ENCODE data around the gene PLAGL2. TPM values are rescaled to one million over a fixed set of nuclear protein-coding genes. Genes with fewer than 3 reads are reported as not detected.

PLAGL2 gene
- polyA plus RNA-seq, 1 donor from 2014 or later, result 2.7 TPM

DNA sequence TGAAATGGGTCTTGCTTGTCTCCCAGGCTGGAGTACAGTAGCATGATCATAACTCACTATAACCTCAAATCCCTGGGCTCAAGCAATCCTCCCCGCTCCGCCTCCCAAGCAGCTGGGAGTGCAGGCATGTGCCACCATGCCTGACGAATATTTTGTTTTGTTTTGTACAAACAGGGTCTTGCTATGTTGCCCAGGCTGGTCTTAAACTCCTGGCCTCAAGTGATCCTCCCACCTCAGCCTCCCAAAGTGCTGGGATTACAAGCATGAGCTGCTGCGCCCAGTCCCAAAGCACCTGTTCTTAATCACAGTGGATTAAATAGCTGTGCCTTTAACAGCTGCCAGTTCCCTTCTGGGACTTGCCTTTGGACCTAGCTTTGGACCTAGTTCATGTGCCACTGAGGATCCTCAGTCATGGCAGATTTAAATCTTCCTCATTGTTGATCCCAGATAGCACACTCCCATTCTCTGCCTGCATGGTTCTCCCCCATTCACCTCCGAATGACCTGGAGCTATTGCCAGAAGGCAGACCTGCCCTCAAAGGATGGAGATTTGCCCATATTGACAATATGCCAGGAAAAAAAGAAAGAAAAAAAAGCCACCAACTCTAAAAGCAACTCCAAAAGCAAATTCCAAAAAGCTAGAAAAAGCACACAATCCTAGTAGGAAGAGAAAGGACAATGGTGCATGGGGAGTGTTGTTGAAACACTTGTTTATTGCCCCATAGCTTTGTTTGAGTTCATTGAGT, 10.8 kb upstream of the PLAGL2 start:
- peaks cover 3% of the 10 kb centered on the region for H3K79me2 ChIP-seq (replicated peaks; ENCODE audit: insufficient read depth, low read length)
- H3K9me3 ChIP-seq (ENCODE audit: low read length), result no peaks in the 10 kb centered on the region
- no peak overlapping the region for H2AFZ ChIP-seq (ENCODE audit: low read depth, low read length)
- no peak overlapping the region for H3K4me2 ChIP-seq (ENCODE audit: low read length)
- no peaks in the 10 kb centered on the region for H3K9me2 ChIP-seq (ENCODE audit: insufficient read depth, low read length)
- no peak overlapping the region for H3K9ac ChIP-seq (ENCODE audit: low read length)
- peaks cover 13% of the 10 kb centered on the region for H3K36me3 ChIP-seq (ENCODE audit: insufficient read depth, low read length)
- no peaks in the 10 kb centered on the region for H3K27me3 ChIP-seq (ENCODE audit: insufficient read depth, low read depth, low read length)
- TF ChIP-seq EP300 (conservative IDR thresholded peaks at IDR 0.05; ENCODE audit: poor library complexity, severe bottlenecking), result no peak
- no peak for TF ChIP-seq RAD21 (conservative IDR thresholded peaks at IDR 0.05)
- no peak for TF ChIP-seq SMC3 (conservative IDR thresholded peaks at IDR 0.05; ENCODE audit: poor library complexity)
- TF ChIP-seq, protein P1, sequence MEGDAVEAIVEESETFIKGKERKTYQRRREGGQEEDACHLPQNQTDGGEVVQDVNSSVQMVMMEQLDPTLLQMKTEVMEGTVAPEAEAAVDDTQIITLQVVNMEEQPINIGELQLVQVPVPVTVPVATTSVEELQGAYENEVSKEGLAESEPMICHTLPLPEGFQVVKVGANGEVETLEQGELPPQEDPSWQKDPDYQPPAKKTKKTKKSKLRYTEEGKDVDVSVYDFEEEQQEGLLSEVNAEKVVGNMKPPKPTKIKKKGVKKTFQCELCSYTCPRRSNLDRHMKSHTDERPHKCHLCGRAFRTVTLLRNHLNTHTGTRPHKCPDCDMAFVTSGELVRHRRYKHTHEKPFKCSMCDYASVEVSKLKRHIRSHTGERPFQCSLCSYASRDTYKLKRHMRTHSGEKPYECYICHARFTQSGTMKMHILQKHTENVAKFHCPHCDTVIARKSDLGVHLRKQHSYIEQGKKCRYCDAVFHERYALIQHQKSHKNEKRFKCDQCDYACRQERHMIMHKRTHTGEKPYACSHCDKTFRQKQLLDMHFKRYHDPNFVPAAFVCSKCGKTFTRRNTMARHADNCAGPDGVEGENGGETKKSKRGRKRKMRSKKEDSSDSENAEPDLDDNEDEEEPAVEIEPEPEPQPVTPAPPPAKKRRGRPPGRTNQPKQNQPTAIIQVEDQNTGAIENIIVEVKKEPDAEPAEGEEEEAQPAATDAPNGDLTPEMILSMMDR (IDR thresholded peaks at IDR 0.05; ENCODE audit: poor library complexity, severe bottlenecking), result no peak
- TF ChIP-seq, protein P2, sequence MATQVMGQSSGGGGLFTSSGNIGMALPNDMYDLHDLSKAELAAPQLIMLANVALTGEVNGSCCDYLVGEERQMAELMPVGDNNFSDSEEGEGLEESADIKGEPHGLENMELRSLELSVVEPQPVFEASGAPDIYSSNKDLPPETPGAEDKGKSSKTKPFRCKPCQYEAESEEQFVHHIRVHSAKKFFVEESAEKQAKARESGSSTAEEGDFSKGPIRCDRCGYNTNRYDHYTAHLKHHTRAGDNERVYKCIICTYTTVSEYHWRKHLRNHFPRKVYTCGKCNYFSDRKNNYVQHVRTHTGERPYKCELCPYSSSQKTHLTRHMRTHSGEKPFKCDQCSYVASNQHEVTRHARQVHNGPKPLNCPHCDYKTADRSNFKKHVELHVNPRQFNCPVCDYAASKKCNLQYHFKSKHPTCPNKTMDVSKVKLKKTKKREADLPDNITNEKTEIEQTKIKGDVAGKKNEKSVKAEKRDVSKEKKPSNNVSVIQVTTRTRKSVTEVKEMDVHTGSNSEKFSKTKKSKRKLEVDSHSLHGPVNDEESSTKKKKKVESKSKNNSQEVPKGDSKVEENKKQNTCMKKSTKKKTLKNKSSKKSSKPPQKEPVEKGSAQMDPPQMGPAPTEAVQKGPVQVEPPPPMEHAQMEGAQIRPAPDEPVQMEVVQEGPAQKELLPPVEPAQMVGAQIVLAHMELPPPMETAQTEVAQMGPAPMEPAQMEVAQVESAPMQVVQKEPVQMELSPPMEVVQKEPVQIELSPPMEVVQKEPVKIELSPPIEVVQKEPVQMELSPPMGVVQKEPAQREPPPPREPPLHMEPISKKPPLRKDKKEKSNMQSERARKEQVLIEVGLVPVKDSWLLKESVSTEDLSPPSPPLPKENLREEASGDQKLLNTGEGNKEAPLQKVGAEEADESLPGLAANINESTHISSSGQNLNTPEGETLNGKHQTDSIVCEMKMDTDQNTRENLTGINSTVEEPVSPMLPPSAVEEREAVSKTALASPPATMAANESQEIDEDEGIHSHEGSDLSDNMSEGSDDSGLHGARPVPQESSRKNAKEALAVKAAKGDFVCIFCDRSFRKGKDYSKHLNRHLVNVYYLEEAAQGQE (IDR thresholded peaks at IDR 0.05; ENCODE audit: borderline replicate concordance), result no peak
- TF ChIP-seq EZH2 (IDR thresholded peaks at IDR 0.05; ENCODE audit: borderline replicate concordance, insufficient read depth, low read length, poor library complexity, severe bottlenecking), result no peak
- TF ChIP-seq POLR2AphosphoS5 (IDR thresholded peaks at IDR 0.05), result no peak
- no peak for TF ChIP-seq TAF1 (IDR thresholded peaks at IDR 0.05; ENCODE audit: low read depth)
- TF ChIP-seq MXI1 (conservative IDR thresholded peaks at IDR 0.05; ENCODE audit: poor library complexity, severe bottlenecking), result no peak
- H3F3A ChIP-seq (ENCODE audit: insufficient read depth, low read length, poor library complexity, severe bottlenecking), result no peaks in the 10 kb centered on the region
- no peak overlapping the region for H3K27ac ChIP-seq (ENCODE audit: low read length)
- no peak overlapping the region for H3K4me3 ChIP-seq (ENCODE audit: low read length)
- no peaks in the 10 kb centered on the region for H4K20me1 ChIP-seq (ENCODE audit: insufficient read depth)

DNA sequence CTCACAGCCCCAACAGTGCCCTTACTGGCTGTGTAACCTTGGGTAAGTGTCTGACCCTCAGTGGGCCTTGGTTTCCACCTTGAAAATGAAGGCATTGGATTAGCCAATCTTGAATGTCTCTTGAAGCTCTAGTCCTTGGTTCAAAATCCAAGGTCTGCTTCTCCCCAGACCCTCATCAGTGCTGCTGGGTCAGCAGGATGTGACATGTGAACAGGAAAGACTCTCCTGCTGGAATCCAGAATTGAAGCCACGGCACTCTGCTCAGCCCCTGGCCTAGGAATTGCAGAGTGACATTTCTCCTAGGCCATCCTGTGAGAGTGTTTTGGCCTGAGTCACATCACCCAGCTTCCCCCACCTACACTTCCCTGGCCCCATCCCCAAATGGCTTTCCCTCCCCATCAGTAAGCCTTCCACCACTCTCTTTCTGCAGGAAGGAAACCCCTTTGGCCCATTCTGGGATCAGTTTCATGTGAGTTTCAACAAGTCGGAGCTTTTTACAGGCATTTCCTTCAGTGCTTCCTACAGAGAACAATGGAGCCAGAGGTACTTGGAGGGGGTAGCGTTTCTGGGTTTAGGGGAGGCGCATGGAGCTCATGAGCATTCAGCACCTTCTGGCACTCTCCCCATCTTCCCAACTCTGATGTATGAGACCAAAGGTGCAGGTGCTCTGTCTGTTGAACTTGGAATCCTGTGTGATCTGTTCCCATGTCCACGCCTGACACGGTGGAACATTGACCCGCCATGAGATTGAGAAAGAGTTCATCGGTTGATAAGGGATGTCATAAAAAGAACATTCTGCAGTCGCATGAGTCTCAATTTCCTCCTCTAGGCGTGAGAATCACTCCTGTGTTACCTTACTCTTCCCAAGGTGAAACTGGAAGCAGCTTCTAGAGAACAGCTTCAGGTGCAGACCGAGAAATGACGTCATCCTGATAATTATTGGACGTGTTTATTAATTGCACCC, 8.9 kb upstream of the PLAGL2 start:
- no peaks in the 10 kb centered on the region for H4K20me1 ChIP-seq (ENCODE audit: insufficient read depth)
- H3K9me2 ChIP-seq (ENCODE audit: insufficient read depth, low read length), result no peaks in the 10 kb centered on the region
- no peak overlapping the region for H3K4me3 ChIP-seq (ENCODE audit: low read length)
- H3K27me3 ChIP-seq (ENCODE audit: insufficient read depth, low read depth, low read length), result no peaks in the 10 kb centered on the region
- no peaks in the 10 kb centered on the region for H3F3A ChIP-seq (ENCODE audit: insufficient read depth, low read length, poor library complexity, severe bottlenecking)
- H3K79me2 ChIP-seq (replicated peaks; ENCODE audit: insufficient read depth, low read length), result peaks cover 3% of the 10 kb centered on the region
- H2AFZ ChIP-seq (ENCODE audit: low read depth, low read length), result no peak overlapping the region
- TF ChIP-seq SMC3 (conservative IDR thresholded peaks at IDR 0.05; ENCODE audit: poor library complexity), result no peak
- TF ChIP-seq EZH2 (IDR thresholded peaks at IDR 0.05; ENCODE audit: borderline replicate concordance, insufficient read depth, low read length, poor library complexity, severe bottlenecking), result no peak
- TF ChIP-seq TAF1 (IDR thresholded peaks at IDR 0.05; ENCODE audit: low read depth), result no peak
- TF ChIP-seq, protein P2 (IDR thresholded peaks at IDR 0.05; ENCODE audit: borderline replicate concordance), result no peak
- TF ChIP-seq RAD21 (conservative IDR thresholded peaks at IDR 0.05), result no peak
- no peak for TF ChIP-seq EP300 (conservative IDR thresholded peaks at IDR 0.05; ENCODE audit: poor library complexity, severe bottlenecking)
- no peak for TF ChIP-seq MXI1 (conservative IDR thresholded peaks at IDR 0.05; ENCODE audit: poor library complexity, severe bottlenecking)
- no peak for TF ChIP-seq POLR2AphosphoS5 (IDR thresholded peaks at IDR 0.05)
- TF ChIP-seq, protein P1 (IDR thresholded peaks at IDR 0.05; ENCODE audit: poor library complexity, severe bottlenecking), result no peak
- H3K9me3 ChIP-seq (ENCODE audit: low read length), result no peaks in the 10 kb centered on the region
- H3K4me2 ChIP-seq (ENCODE audit: low read length), result no peak overlapping the region
- no peak overlapping the region for H3K9ac ChIP-seq (ENCODE audit: low read length)
- H3K36me3 ChIP-seq (ENCODE audit: insufficient read depth, low read length), result peaks cover 13% of the 10 kb centered on the region
- H3K27ac ChIP-seq (ENCODE audit: low read length), result no peak overlapping the region

Data from neural cell (in vitro differentiated cells).